ENCODE measurements around the gene PIGT.

Gene PIGT

DNA sequence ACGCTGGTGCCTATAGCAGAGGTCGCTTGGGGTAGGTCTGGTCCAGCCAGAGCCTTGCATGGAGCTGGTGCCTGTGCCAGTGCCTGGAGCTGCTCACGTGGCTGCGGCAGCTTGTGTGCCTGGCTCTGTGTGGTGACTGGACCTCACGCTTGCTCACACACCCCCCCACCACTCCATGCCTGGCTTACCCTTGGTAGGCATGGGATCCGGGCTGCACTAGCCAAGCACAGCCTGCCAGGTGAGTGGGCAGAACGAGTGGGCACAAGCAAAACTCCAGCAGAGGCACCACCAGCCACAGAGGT, 20.9 kb upstream of the PIGT start:
- Histone ChIP-seq H3K4me2 (no peak overlapping the region), H4K20me1 (no peaks in the 10 kb centered on the region), H3K27me3 (no peaks in the 10 kb centered on the region), H3K4me3 (no peak overlapping the region), H3K4me1 (peaks cover 17% of the 10 kb centered on the region), H3K36me3 (no peaks in the 10 kb centered on the region), H3K9ac (no peak overlapping the region), H3K9me3 (peaks cover 9% of the 10 kb centered on the region), H3K27ac (no peak overlapping the region)
- no peak for TF ChIP-seq Cebpa-rat (IDR thresholded peaks at IDR 0.05)

DNA sequence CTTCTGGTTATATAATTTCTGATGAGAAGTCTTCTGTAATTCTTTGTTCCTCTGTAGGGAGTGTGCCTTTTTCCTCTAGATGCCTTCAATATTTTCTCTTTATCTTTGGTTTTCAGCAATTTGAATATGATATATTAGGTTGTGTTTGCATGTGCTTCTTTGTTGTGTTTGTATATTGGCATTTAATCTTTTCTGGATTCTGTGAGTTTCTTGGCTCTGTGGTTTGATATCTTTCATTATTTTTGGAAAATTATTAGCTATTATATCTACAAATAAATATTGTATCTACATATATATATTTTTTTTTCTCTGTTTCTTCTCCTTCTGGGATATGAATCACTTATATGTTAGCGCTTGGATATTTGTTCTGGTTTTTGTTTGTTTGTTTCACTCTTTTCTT, 16.9 kb upstream of the PIGT start:
- no peaks in the 10 kb centered on the region for H4K20me1 ChIP-seq
- no peak for TF ChIP-seq Cebpa-rat (IDR thresholded peaks at IDR 0.05)
- 0 out of 2 replicates have a peak, but pooled peaks cover 4% of the 10 kb centered on the region for H3K36me3 ChIP-seq
- peaks cover 7% of the 10 kb centered on the region for H3K27me3 ChIP-seq
- H3K27ac ChIP-seq: no peak overlapping the region
- no peak overlapping the region for H3K4me3 ChIP-seq
- H3K4me2 ChIP-seq: no peak overlapping the region
- no peaks in the 10 kb centered on the region for H3K4me1 ChIP-seq
- no peak overlapping the region for H3K9ac ChIP-seq
- peaks cover 40% of the 10 kb centered on the region for H3K9me3 ChIP-seq

DNA sequence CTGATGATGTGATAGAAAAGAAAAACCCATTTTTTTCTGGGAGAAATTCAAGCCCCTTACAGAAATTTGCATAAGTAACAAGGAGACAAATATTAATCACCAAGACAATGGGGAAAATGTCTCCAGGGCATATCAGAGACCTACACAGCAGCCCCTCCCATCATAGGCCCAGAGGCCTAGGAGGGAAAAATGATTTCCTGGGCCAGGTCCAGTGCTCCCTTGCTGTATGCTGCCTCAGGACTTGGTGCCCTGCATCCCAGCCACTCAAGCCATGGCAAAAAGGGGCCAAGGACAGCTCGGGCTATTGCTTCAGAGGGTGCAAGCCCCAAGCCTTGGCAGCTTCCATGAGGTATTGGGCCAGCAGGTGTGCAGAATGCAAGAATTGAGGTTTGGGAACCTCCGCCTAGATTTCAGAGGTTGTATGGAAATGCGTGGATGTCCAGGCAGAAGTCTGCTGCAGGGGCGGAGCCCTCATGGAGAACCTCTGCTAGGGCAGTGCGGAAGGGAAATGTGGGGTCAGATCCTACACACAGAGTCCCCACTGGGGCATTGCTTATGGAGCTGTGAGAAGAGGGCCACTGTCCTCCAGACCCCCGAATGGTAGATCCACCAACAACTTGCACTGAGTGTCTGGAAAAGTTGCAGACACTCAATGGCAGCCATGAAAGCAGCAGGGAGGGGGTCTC, 15.5 kb upstream of the PIGT start:
- no peak for TF ChIP-seq Cebpa-rat (IDR thresholded peaks at IDR 0.05)
- H3K36me3 ChIP-seq: 0 out of 2 replicates have a peak, but pooled peaks cover 4% of the 10 kb centered on the region
- H3K9me3 ChIP-seq: peaks cover 40% of the 10 kb centered on the region
- no peak overlapping the region for H3K9ac ChIP-seq
- H3K4me2 ChIP-seq: no peak overlapping the region
- H3K27me3 ChIP-seq: peaks cover 22% of the 10 kb centered on the region
- H3K27ac ChIP-seq: no peak overlapping the region
- no peaks in the 10 kb centered on the region for H4K20me1 ChIP-seq
- H3K4me3 ChIP-seq: peak overlapping the region; percentile 36; the same call in 1 of the 2 replicates
- peaks cover 1% of the 10 kb centered on the region; the same call in 1 of the 2 replicates for H3K4me1 ChIP-seq

DNA sequence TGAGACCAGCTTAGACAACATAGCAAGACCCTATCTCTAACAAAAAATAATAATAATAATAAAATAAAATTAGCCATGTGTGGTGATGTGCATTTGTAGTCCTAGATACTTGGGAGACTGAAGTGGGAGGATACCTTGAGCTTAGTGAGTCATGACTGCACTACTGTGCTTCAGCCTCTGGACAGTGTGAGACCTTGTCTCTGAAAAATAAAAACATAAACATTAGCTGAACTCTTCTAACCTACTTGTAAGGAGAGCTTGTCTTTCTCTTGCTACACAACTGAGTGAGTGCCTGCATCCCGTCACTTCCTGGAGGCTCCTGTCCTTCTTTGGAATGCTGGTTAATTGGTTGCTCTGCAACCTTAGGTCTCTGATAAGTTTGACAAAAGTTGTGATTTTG, 13.0 kb upstream of the PIGT start:
- Histone ChIP-seq H3K4me3 (no peak overlapping the region), H3K27me3 (peaks cover 46% of the 10 kb centered on the region), H3K4me1 (peaks cover 15% of the 10 kb centered on the region), H3K27ac (no peak overlapping the region), H3K4me2 (no peak overlapping the region), H3K9me3 (peaks cover 40% of the 10 kb centered on the region), H3K9ac (no peak overlapping the region), H4K20me1 (peaks cover 10% of the 10 kb centered on the region; the same call in 1 of the 2 replicates), H3K36me3 (0 out of 2 replicates have a peak, but pooled peaks cover 4% of the 10 kb centered on the region)
- no peak for TF ChIP-seq Cebpa-rat (IDR thresholded peaks at IDR 0.05)

DNA sequence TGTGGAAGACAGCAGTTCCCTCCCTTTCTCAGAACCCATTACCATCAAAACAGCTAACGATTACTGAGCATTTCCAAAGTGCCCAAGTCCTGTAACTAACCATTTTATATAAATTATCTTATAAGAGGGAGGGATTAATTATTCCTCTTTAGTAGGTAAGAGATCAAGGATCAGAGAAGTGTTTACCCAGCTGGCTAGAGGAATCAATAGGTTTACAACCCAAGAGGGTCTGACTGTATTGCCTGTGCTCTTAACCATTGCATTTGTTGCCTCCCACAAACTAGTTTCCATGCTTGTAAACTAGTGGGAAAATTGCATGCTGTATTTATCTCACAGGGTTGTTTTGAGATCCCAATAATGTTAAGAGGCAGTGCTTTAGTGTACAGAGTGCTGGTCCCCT, 11.5 kb upstream of the PIGT start:
- TF ChIP-seq Cebpa-rat (IDR thresholded peaks at IDR 0.05): no peak
- Histone ChIP-seq H3K27me3 (peaks cover 55% of the 10 kb centered on the region), H3K9me3 (peaks cover 37% of the 10 kb centered on the region)

DNA sequence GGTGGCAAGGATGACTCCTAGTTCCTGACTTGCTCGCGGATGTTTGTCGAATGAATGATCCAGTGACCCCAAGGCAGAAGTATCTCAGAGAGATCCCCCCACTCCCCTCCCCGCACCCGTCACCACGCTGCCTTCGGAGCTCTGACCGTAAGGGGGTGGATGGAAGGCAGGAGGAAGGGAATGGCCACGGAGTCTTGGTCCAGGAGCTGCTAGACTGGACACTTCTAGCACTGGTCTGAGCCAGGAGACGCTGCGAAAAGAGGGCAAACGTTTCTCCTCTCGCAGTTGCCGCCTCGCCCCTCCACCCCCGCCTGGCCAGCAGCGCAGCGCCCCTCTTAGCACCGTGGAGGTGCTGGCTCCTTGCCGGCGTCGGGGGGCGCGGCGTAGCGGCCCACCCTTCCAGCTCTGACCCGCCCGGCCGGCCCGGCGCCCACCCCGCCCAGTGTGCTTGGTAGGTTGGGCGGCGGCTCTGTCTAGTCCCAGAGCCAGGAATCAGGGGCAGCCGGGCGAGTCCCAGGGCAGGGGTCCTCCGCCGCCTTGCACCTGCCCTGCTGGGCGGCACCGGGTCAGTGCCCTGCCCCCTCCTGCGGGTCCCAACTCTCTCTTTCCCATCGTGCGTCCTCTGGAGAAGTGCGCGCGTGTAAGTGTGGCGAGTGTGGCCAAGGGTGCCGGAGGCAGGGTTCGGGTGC, 10.2 kb upstream of the PIGT start:
- Histone ChIP-seq H3K36me3 (0 out of 2 replicates have a peak, but pooled peaks cover 4% of the 10 kb centered on the region), H3K27me3 (peaks cover 55% of the 10 kb centered on the region), H3K9ac (peak overlapping the region; percentile 58; the same call in 1 of the 2 replicates), H4K20me1 (peaks cover 14% of the 10 kb centered on the region; the same call in 1 of the 2 replicates), H3K4me1 (peaks cover 23% of the 10 kb centered on the region), H3K9me3 (peaks cover 25% of the 10 kb centered on the region), H3K4me2 (peak overlapping the region; percentile 98), H3K4me3 (peak overlapping the region; percentile 71), H3K27ac (no peak overlapping the region)
- TF ChIP-seq Cebpa-rat (IDR thresholded peaks at IDR 0.05): no peak

More for the DNA sequence above, 11.5 kb upstream of the PIGT start:
- Histone ChIP-seq H3K27ac (no peak overlapping the region), H3K36me3 (0 out of 2 replicates have a peak, but pooled peaks cover 4% of the 10 kb centered on the region), H3K9ac (no peak overlapping the region), H4K20me1 (peaks cover 14% of the 10 kb centered on the region; the same call in 1 of the 2 replicates), H3K4me3 (no peak overlapping the region), H3K4me2 (no peak overlapping the region), H3K4me1 (peaks cover 23% of the 10 kb centered on the region)

DNA sequence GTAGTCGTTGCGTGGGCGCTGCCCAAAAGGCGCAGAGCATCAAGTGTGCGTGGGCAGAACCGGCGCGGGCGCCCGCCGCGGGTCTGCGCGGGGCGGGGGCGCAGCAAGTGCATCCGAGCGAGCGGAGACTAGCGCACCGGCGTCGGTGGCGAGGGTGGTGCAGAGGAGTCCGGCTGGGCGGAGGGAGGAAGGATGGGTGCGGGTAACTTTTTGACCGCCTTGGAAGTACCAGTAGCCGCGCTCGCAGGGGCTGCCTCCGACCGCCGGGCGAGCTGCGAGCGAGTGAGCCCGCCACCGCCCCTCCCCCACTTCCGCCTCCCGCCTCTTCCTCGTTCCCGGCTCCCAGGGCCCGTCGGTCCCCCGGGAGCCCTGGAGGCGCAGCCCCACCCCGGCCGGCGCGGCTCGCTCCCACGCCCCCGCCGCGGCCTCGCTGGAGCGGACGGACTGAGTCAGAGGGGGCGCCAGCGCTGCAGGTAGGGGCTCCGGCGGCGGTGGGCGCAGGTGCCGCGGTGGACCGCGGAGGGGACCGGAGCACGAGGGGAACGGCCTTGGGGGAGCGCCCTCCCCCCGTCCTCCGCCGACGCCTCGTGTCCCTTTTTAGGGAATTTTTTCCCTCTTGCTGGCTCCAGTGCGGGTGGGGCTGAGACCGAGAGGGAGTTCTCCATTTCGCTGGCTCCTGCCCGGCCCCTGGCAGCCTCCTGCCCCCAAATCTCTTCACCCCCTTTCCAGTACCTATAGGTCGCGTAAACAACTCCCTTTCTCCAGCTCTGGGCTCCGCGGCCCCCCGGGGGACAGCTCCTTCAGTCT, 9.5 kb upstream of the PIGT start:
- TF ChIP-seq Cebpa-rat (IDR thresholded peaks at IDR 0.05): no peak
- H3K4me3 ChIP-seq: peak overlapping the region; percentile 71
- H3K4me2 ChIP-seq: peak overlapping the region; percentile 98
- H3K4me1 ChIP-seq: peaks cover 23% of the 10 kb centered on the region
- peaks cover 14% of the 10 kb centered on the region; the same call in 1 of the 2 replicates for H4K20me1 ChIP-seq
- peaks cover 17% of the 10 kb centered on the region for H3K9me3 ChIP-seq
- no peaks in the 10 kb centered on the region for H3K36me3 ChIP-seq
- H3K27me3 ChIP-seq: peaks cover 55% of the 10 kb centered on the region
- H3K27ac ChIP-seq: no peak overlapping the region
- H3K9ac ChIP-seq: peak overlapping the region; percentile 58

DNA sequence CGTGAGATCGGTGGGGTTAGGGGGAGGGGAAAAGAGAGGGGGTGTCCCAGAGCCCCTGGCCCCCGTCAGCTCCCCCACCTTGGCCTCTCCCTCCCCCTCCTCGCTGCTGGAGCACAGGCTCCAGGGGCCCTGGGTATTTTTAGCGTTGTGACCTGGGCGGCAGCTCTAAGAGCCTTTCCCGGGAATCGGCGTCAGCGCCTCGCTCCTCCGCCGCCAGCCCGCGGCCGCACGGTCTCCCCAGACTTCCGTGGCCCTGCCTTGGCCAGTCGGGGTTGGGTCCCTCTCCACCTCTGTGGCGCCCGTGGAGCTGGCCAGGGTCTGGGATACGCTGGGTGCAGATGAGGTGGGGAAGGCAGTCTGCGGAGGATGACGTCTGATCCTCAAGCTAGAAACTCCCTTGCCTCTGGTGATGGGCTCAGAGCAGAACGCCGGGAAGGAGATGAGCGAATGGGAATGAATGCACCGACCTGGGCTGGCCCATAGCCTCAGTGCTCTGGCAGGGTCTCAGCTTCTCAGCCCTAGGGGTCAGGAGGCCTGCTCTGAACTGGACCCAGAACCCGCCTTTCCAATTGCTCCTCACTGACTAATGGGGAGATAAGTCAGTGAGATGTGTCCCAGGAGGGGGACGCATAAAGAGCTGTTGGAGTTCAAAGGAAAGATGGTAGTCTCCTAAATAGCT, 8.7 kb upstream of the PIGT start:
- Histone ChIP-seq H3K4me3 (peak overlapping the region; percentile 71), H3K27ac (no peak overlapping the region), H3K9me3 (peaks cover 10% of the 10 kb centered on the region), H3K9ac (0 out of 2 replicates have a peak overlapping the region, but pooled peaks have one; percentile 58), H3K27me3 (peaks cover 55% of the 10 kb centered on the region), H4K20me1 (peaks cover 14% of the 10 kb centered on the region; the same call in 1 of the 2 replicates), H3K4me2 (peak overlapping the region; percentile 98), H3K36me3 (no peaks in the 10 kb centered on the region), H3K4me1 (peaks cover 23% of the 10 kb centered on the region)
- no peak for TF ChIP-seq Cebpa-rat (IDR thresholded peaks at IDR 0.05)

Data from BLaER1 (cell line).